Endothelial cell of umbilical vein (primary cell): Measurements from ENCODE around the gene TRPM3. TPM values are rescaled to one million over a fixed set of nuclear protein-coding genes. Genes with fewer than 3 reads are reported as not detected.

Experiments used
- BruUV-seq: library from RNA; stranded (reverse); fragments of 400-500 nt; replicated peaks from 2 replicates; lab custom pipeline; 2021; lab: Mats Ljungman, UMichigan
- CTCF ChIA-PET: fragments of 300-600, 350-600 bp; sonication (Branson Sonifier 250); formaldehyde crosslinking; loops from one replicate; lab custom pipeline; 2021; ENCODE audit warnings: antibody characterized with exemption, inconsistent platforms; lab: Charles Lee
- POLR2A ChIA-PET: fragments of 300-600, 350-600 bp; sonication (Branson Sonifier 250); formaldehyde crosslinking; loops from one replicate; lab custom pipeline; 2021; ENCODE audit warnings: antibody characterized with exemption, inconsistent platforms; lab: Charles Lee
- DNase-seq: peaks from one replicate; pipeline ENCODE4 v3.0.0-alpha.2; 2011; ENCODE audit warnings: low read depth, low spot score
- FAIRE-seq: peaks from 2 replicates; lab custom pipeline; 2011; peaks lifted over from hg19 to GRCh38; lab: Jason Lieb, UNC
- H2AFZ ChIP-seq: 2 replicates; pipeline ENCODE4 v1.6.0; 2012; ENCODE audit warnings: low read depth, low read length, control low read depth, inconsistent platforms
- H3K27ac ChIP-seq: 2 replicates; pipeline ENCODE4 v1.5.1; 2011; ENCODE audit warnings: low read depth, mild to moderate bottlenecking, control low read depth, low read length, moderate library complexity; ENCODE audit not compliant: insufficient read depth
- H3K27me3 ChIP-seq, 2 experiments: 2 replicates each; pipeline versions ENCODE4 v1.6.0 to v1.6.1; 2011; ENCODE audit warnings: low read length in 2 of 2, mixed read lengths in 1 of 2; ENCODE audit not compliant: control insufficient read depth in 2 of 2, insufficient read depth in 2 of 2
- H3K36me3 ChIP-seq, 2 experiments: 2 replicates in 1 of 2; 3 replicates in 1 of 2; pipeline ENCODE4 v1.5.1; 2011; ENCODE audit warnings: low read length in 2 of 2, mild to moderate bottlenecking in 1 of 2, moderate library complexity in 1 of 2; ENCODE audit not compliant: control insufficient read depth in 2 of 2, insufficient read depth in 2 of 2; ENCODE audit errors: extremely low read depth in 1 of 2
- H3K4me1 ChIP-seq: 3 replicates; pipeline ENCODE4 v1.5.1; 2011; ENCODE audit warnings: mild to moderate bottlenecking, low read length; ENCODE audit not compliant: control insufficient read depth, insufficient read depth; ENCODE audit errors: extremely low read depth
- H3K4me2 ChIP-seq: 2 replicates; pipeline ENCODE4 v1.6.1; 2011; ENCODE audit warnings: low read length, control low read depth, mixed read lengths; ENCODE audit not compliant: insufficient read depth
- H3K4me3 ChIP-seq, 3 experiments: fragments of 200-600 bp in 1 of 3; sonication (generic), shearing (Covaris generic) in 1 of 3; replicated peaks in 1 of 3; 2 replicates each; pipeline ENCODE4 v1.5.1; 2011 to 2016; ENCODE audit warnings: control low read depth in 3 of 3, low read length in 3 of 3, mild to moderate bottlenecking in 2 of 3, inconsistent platforms in 1 of 3, low read depth in 1 of 3, moderate library complexity in 1 of 3; ENCODE audit not compliant: insufficient read depth in 1 of 3
- H3K79me2 ChIP-seq: 2 replicates; pipeline ENCODE4 v1.6.0; 2012; ENCODE audit warnings: low read length, inconsistent platforms; ENCODE audit not compliant: control insufficient read depth, insufficient read depth
- H3K9ac ChIP-seq: replicated peaks from 2 replicates; pipeline ENCODE3; 2011; ENCODE audit warnings: low read length, control low read depth; ENCODE audit not compliant: insufficient read depth; ENCODE audit errors: extremely low read depth
- H3K9me1 ChIP-seq: replicated peaks from 3 replicates; pipeline ENCODE4 v1.6.0; 2011; ENCODE audit warnings: mild to moderate bottlenecking, low read length; ENCODE audit not compliant: control insufficient read depth, insufficient read depth; ENCODE audit errors: extremely low read depth
- H3K9me3 ChIP-seq: replicated peaks from 2 replicates; pipeline ENCODE4 v1.5.1; 2012; ENCODE audit warnings: low read length, inconsistent platforms; ENCODE audit not compliant: control insufficient read depth, insufficient read depth
- H4K20me1 ChIP-seq: replicated peaks from 2 replicates; pipeline ENCODE3; 2011; ENCODE audit warnings: mild to moderate bottlenecking, low read length; ENCODE audit not compliant: control insufficient read depth, insufficient read depth; ENCODE audit errors: extremely low read depth
- EZH2 ChIP-seq: IDR thresholded peaks from 2 replicates; pipeline ENCODE4 v1.6.1; 2012; ENCODE audit warnings: borderline replicate concordance, low read depth, mild to moderate bottlenecking, moderate library complexity, low read length, inconsistent platforms; ENCODE audit not compliant: severe bottlenecking
- FOS ChIP-seq: IDR thresholded peaks from 2 replicates; pipeline ENCODE4 v1.6.1; 2011; ENCODE audit warnings: mild to moderate bottlenecking, low read length, moderate library complexity, borderline replicate concordance; ENCODE audit not compliant: insufficient read depth
- GATA2 ChIP-seq: IDR thresholded peaks from 2 replicates; pipeline ENCODE4 v1.7.0; 2011; ENCODE audit warnings: low read depth, mild to moderate bottlenecking, moderate library complexity, mixed read lengths, low read length; ENCODE audit not compliant: insufficient read length, insufficient read depth
- JUN ChIP-seq: IDR thresholded peaks from 2 replicates; pipeline ENCODE4 v1.6.1; 2011; ENCODE audit warnings: borderline replicate concordance, low read depth; ENCODE audit not compliant: insufficient read length, insufficient read depth
- MYC ChIP-seq: IDR thresholded peaks from one replicate; pipeline ENCODE4 v1.6.1; 2011; ENCODE audit warnings: mild to moderate bottlenecking, low read depth, low read length
- POLR2A ChIP-seq: IDR thresholded peaks from 2 replicates; pipeline ENCODE4 v1.6.1; 2012; ENCODE audit warnings: low read depth, mild to moderate bottlenecking, control low read depth, low read length
- POLR2AphosphoS5 ChIP-seq: IDR thresholded peaks from 2 replicates; pipeline ENCODE4 v1.6.1; 2012; ENCODE audit warnings: low read depth, mild to moderate bottlenecking, control low read depth, low read length, moderate library complexity; ENCODE audit not compliant: insufficient read depth
- dilution Hi-C: fragments of 300-500 bp; cut with MboI; formaldehyde crosslinking; loops from one replicate; pipeline ENCODE4 v1.15.0; 2019; ENCODE audit warnings: low sequenced_read_pairs; ENCODE audit not compliant: extremely low pct_ligation_motif_present
- intact Hi-C: fragments of 100-400 bp; cut with micrococcal nuclease; formaldehyde crosslinking; loops from one replicate; pipeline ENCODE4 v1.10.0; 2022
- polyA plus RNA-seq, 4 experiments: library from polyadenylated mRNA; depleted of rRNA in 3 of 4; stranded (reverse) in 3 of 4; unstranded in 1 of 4; fragments of >200 nt; gene quantifications; 2 replicates each; pipeline versions ENCODE4 v1.2.1 to v1.2.3, GENCODE V29; 2011 to 2012; ENCODE audit warnings: missing spikeins in 1 of 4
- total RNA-seq: library from RNA; stranded (reverse); gene quantifications from 2 replicates; pipeline ENCODE4 v1.2.3, GENCODE V29; 2021
- TF ChIP-seq, protein P1 (sequence below), 2 donors: IDR thresholded peaks; 1 replicate in 1 of 2; 2 replicates in 1 of 2; pipeline ENCODE4 v1.5.1; 2011; ENCODE audit warnings: low read length in 2 of 2, mild to moderate bottlenecking in 2 of 2, moderate library complexity in 2 of 2, control low read depth in 1 of 2, inconsistent platforms in 1 of 2, low read depth in 1 of 2; ENCODE audit not compliant: insufficient read depth in 1 of 2; ENCODE audit errors: extremely low read depth in 1 of 2
- TF ChIP-seq, protein P2 (sequence below): IDR thresholded peaks from 2 replicates; pipeline ENCODE4 v1.6.1; 2011; ENCODE audit not compliant: insufficient read depth, insufficient read length

TRPM3 gene
- total and polyA plus RNA-seq, 2 donors (not counting 3 experiments of a cell fraction or from before 2014, with no cell fraction given) = 0.17 to 0.33 TPM

GRCh38 chr9:71120501-71121247 lies 747 bp downstream of the TRPM3 start:
- CTCF ChIA-PET = no interaction called here
- dilution Hi-C loops = no loop called here
- TF ChIP-seq POLR2AphosphoS5 (no peak), GATA2 (no peak), FOS (no peak), MYC (no peak), JUN (no peak), EZH2 (no peak), POLR2A (no peak)
- TF ChIP-seq, protein P1, sequence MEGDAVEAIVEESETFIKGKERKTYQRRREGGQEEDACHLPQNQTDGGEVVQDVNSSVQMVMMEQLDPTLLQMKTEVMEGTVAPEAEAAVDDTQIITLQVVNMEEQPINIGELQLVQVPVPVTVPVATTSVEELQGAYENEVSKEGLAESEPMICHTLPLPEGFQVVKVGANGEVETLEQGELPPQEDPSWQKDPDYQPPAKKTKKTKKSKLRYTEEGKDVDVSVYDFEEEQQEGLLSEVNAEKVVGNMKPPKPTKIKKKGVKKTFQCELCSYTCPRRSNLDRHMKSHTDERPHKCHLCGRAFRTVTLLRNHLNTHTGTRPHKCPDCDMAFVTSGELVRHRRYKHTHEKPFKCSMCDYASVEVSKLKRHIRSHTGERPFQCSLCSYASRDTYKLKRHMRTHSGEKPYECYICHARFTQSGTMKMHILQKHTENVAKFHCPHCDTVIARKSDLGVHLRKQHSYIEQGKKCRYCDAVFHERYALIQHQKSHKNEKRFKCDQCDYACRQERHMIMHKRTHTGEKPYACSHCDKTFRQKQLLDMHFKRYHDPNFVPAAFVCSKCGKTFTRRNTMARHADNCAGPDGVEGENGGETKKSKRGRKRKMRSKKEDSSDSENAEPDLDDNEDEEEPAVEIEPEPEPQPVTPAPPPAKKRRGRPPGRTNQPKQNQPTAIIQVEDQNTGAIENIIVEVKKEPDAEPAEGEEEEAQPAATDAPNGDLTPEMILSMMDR (IDR thresholded peaks at IDR 0.05; ENCODE audit: extremely low read depth in 1 of 2, insufficient read depth in 1 of 2, low read depth in 1 of 2, low read length in 2 of 2) = no peak
- TF ChIP-seq, protein P2, sequence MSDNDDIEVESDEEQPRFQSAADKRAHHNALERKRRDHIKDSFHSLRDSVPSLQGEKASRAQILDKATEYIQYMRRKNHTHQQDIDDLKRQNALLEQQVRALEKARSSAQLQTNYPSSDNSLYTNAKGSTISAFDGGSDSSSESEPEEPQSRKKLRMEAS = no peak

More at GRCh38 chr9:71120501-71121247, 747 bp downstream of the TRPM3 start:
- peaks cover 19 to 52% of the 10 kb centered on the region in 2 experiments for H3K27me3 ChIP-seq
- no peak overlapping the region for H3K27ac ChIP-seq
- POLR2A ChIA-PET = no interaction called here
- no peaks in the 10 kb centered on the region for H3K79me2 ChIP-seq
- no TSS peak for BruUV-seq
- H4K20me1 ChIP-seq = no peaks in the 10 kb centered on the region
- no peak overlapping the region for H3K9ac ChIP-seq
- no peaks in the 10 kb centered on the region for H3K4me1 ChIP-seq
- H3K9me3 ChIP-seq = no peaks in the 10 kb centered on the region
- H3K4me2 ChIP-seq = no peak overlapping the region
- DNase-seq (no peak), FAIRE-seq (no peak)
- H2AFZ ChIP-seq = no peak overlapping the region
- no peaks in the 10 kb centered on the region for H3K9me1 ChIP-seq
- intact Hi-C loops = loop anchor here (5.0 to 10.0 kb wide), 2 partner anchors 47 to 186 kb away; no protein-coding TSS in a partner anchor
- H3K4me3 ChIP-seq = no peak overlapping the region
- no peaks in the 10 kb centered on the region for H3K36me3 ChIP-seq
